Measurements from ENCODE around the gene CREBZF. TPM values are rescaled to one million over a fixed set of nuclear protein-coding genes. Genes with fewer than 3 reads are reported as not detected.

CREBZF gene
- total RNA-seq, 2 experiments from 2014 or later, result 82.1 to 120 TPM

- peaks cover 64% of the 10 kb centered on the region for H3K36me3 ChIP-seq (ENCODE audit: insufficient read depth, low read length)
- no peak overlapping the region for H3K4me3 ChIP-seq (ENCODE audit: low read depth, low read length, poor library complexity, severe bottlenecking)
- no peak overlapping the region for H2AFZ ChIP-seq (ENCODE audit: low read length)
- CTCF ChIA-PET (ENCODE audit: unreplicated experiment), result no interaction called here
- no peaks in the 10 kb centered on the region for H3K9me3 ChIP-seq (ENCODE audit: low read length)
- BruUV-seq (replicated peaks), result no TSS peak
- no peaks in the 10 kb centered on the region for H3K9me2 ChIP-seq (ENCODE audit: insufficient read depth, low read length)
- H3K4me2 ChIP-seq (ENCODE audit: low read length), result no peak overlapping the region
- H4K20me1 ChIP-seq (ENCODE audit: insufficient read depth, low read length), result peaks cover 25% of the 10 kb centered on the region
- TF ChIP-seq CTCF (conservative IDR thresholded peaks at IDR 0.05; ENCODE audit: low read length), result no peak
- no peak for TF ChIP-seq EZH2phosphoT487 (IDR thresholded peaks at IDR 0.05; ENCODE audit: borderline replicate concordance, low read depth, low read length)
- intact Hi-C loops (cut with micrococcal nuclease; ENCODE audit: unreplicated experiment), result no loop called here
- peaks cover 51% of the 10 kb centered on the region for H3K79me2 ChIP-seq (ENCODE audit: insufficient read depth, low read depth, low read length)
- POLR2A ChIA-PET, result no interaction called here
- H3K27ac ChIP-seq (ENCODE audit: low read depth, low read length, poor library complexity, severe bottlenecking), result no peak overlapping the region
- no peak for DNase-seq (ENCODE audit: low spot score)
- H3K4me1 ChIP-seq (ENCODE audit: insufficient read depth, low read length, poor library complexity, severe bottlenecking), result peaks cover 16% of the 10 kb centered on the region
Measured at GRCh38 chr11:85652786-85653447, 12.0 kb downstream of the CREBZF start.

GRCh38 chr11:85651118-85651517 lies 13.8 kb downstream of the CREBZF start:
- Histone ChIP-seq H3K9me3 (ENCODE audit: low read length) (no peaks in the 10 kb centered on the region), H4K20me1 (ENCODE audit: insufficient read depth, low read length) (peaks cover 15% of the 10 kb centered on the region; the same call in 1 of the 2 replicates), H3K9me2 (ENCODE audit: insufficient read depth, low read length) (no peaks in the 10 kb centered on the region), H2AFZ (ENCODE audit: low read length) (no peak overlapping the region), H3K4me1 (ENCODE audit: insufficient read depth, low read length, poor library complexity, severe bottlenecking) (peaks cover 23% of the 10 kb centered on the region), H3K79me2 (ENCODE audit: insufficient read depth, low read depth, low read length) (peaks cover 42% of the 10 kb centered on the region; the same call in 1 of the 2 replicates), H3K36me3 (ENCODE audit: insufficient read depth, low read length) (peaks cover 46% of the 10 kb centered on the region), H3K4me2 (ENCODE audit: low read length) (no peak overlapping the region), H3K4me3 (ENCODE audit: low read depth, low read length, poor library complexity, severe bottlenecking) (no peak overlapping the region), H3K27ac (ENCODE audit: low read depth, low read length, poor library complexity, severe bottlenecking) (no peak overlapping the region)
- no peak for TF ChIP-seq CTCF (conservative IDR thresholded peaks at IDR 0.05; ENCODE audit: low read length)
- no peak for TF ChIP-seq EZH2phosphoT487 (IDR thresholded peaks at IDR 0.05; ENCODE audit: borderline replicate concordance, low read depth, low read length)
- POLR2A ChIA-PET, result interaction anchor here (0.7 to 7.4 kb wide), 3 partner anchors 8 to 27 kb away, joined by 3 to 94 read pairs (median 3); no protein-coding TSS in a partner anchor
- no TSS peak for BruUV-seq (replicated peaks)
- CTCF ChIA-PET (ENCODE audit: unreplicated experiment), result no interaction called here
- no peak for DNase-seq (ENCODE audit: low spot score)
- intact Hi-C loops (cut with micrococcal nuclease; ENCODE audit: unreplicated experiment), result no loop called here
